ENCODE results near the gene FPGT.
"Not testable (repeated sequence)": the region's sequence is repeated elsewhere in the genome, so short reads cannot be mapped to it uniquely, and the experiment has no call there.

The FPGT gene

GRCh38 chr1:74197657-74198552 lies at the start of gene FPGT, which contains the start of gene LRRIQ3:
FPGT (plus strand) TSS chr1:74198242; CDS start chr1:74198279, 37 bp downstream.
LRRIQ3 (minus strand) TSS chr1:74198176; CDS start chr1:74183684, 14,492 bp downstream.
- DNase-seq: peak; percentile 70

DNA sequence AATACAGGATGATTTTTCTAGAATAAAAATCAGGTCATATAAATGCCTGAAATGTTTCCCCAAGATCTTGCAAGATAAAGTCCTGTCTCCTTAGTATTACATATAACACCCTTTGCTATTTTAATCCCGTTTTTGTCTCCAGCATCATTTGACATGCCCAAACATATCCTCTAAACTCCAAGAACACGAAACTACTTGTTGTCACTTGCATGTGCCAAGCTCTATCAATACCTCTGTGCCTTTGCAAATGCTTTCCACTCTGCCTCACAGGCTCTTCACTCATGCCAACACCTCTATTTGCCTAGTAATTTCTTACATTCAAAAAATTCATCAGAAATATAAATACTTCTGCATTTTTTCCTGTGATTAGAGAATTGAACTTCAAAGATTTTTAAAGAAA lies 38.0 kb upstream of the FPGT start:
- DNase-seq: no peak

GRCh38 chr1:74161497-74161896 lies 36.5 kb upstream of the FPGT start:
- no peak for DNase-seq

- no peak for DNase-seq
Observed at GRCh38 chr1:74162333-74162732, 35.7 kb upstream of the FPGT start.

GRCh38 chr1:74174423-74174822 lies 23.6 kb upstream of the FPGT start:
- not testable (repeated sequence) for DNase-seq

DNA sequence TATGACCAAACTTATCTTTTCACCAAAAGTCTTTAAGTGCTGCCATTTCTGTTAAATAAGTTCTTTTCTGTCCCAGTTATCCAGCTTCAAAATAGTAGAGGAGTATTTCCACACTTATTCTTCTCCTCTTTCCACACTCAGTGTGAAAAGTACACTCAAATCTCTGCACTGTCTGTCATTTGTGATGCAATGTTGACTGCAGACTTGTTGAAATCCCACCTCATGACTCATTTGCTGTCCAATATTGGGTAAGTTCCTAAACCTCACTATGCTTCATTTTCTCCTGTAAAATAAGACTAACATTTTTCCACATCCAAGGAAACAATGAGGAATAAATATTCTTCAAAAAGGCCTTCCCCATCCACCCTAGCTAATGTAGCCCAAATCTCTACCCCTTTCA lies 17.6 kb upstream of the FPGT start:
- DNase-seq: no peak

DNA sequence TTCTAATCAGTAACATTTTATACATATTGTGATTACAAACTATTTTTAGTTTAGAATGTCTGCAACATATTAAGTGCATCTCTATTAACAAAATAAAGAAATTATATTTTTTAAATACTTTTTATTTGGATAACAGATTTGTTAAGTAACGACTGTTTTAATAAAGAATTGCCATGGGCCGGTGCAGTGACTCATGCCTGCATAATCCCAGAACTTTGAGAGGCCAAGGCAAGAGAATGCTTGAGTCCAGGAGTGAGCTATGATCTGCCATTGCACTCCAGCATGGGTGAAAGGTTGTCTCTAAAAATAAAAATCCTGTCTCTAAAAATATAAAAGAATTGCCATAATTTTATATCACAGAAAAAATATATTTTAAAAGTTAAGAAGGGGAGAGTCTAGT lies 4.1 kb upstream of the FPGT start:
- no peak for DNase-seq

DNA sequence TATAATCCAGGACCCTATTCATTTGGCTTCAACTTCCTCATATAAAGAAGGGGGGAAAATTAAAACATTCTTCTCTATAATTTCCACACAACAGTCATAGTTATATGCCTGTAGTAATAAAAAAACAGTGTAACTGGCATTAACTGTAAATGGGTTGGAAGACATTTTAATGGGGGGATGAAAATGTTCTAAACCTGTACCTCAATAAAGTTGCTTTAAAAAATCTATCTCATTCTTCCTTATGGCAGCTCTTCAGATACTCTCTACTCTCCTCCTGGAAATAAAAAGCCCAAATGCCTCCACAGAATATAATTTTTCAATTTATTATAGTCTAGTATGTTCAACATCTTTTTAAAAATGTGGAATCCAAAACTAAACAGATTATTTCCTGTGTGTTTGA lies 2.7 kb upstream of the FPGT start:
- no peak for DNase-seq

DNA sequence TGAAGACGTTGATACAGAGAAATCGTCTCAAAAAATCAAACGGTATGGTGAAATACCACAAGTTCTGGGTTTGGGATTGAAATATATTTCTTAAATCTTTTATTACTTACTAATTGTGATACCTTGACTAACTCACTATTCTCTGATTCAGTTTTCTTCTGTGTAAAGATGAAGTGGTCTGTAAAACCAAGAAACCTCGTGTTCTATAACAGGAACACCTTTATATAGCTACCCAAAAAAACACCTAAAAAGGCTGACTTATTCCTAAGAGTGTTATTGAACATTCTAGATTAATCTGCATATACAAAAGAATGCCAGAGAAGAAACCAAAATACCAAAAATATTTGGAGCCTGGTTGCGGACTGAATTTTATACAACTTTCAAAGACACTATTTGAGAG lies 787 bp upstream of the FPGT start:
- no peak for DNase-seq

DNA sequence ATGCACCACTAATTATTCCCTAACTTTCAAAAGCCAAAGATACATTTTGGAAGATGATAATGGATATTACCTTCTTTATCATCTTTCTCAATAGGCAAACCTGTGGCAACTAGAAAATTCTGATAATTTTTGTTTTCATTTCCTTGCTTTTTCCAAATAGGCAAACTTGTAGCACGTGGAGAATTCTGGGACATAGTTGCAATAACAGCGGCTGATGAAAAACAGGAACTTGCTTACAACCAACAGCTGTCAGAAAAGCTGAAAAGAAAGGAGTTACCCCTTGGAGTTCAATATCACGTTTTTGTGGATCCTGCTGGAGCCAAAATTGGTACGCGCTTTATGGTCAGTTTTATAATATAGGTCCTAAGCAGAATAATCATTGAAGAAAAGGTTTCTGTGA lies 1.5 kb downstream of the FPGT start:
- DNase-seq: no peak

DNA sequence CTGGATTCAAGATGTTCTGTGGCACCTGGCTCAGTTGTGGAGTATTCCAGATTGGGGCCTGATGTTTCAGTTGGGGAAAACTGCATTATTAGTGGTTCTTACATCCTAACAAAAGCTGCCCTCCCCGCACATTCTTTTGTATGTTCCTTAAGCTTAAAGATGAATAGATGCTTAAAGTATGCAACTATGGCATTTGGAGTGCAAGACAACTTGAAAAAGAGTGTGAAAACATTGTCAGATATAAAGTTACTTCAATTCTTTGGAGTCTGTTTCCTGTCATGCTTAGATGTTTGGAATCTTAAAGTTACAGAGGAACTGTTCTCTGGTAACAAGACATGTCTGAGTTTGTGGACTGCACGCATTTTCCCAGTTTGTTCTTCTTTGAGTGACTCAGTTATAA lies 7.2 kb downstream of the FPGT start:
- no peak for DNase-seq

DNA sequence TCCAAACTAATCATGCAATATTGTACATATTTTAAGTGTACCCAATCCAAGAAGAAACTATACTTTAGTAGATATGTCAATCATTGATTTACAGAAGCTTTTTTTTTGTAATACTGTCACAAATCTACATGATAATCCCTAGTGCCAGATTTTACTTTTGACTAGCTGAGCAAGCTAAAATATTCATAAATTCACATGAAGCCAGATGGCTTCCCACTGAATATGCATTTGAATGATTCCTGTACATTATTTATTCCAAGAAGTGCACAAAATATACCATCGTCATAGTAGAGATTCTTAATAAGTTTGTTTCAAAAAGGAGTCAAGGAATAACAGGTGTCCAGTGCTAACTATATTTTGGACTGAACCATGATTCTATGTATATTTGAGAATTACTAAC lies 17.2 kb downstream of the FPGT start:
- DNase-seq: no peak

- no peak for DNase-seq
Observed at GRCh38 chr1:74222701-74223100, 24.7 kb downstream of the FPGT start.

DNA sequence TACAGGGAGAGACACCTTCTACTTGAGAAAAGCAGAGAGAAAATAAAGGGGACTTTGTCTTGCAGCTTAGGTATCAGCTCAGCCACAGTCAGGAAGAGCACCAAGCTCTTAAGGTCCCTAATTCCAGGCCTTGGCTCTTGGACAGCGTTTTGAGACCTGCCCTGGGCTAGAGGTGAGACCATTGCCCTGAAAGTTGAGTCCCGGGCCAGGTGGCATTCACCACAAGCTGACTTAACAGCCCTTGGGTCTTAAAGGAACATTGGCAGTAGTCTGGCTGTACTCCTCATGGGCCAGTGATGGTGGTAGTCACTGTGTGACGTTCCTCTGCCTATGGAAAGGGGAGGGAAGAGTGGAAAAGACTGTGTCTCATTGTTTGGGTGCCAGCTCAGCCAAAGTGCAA lies 25.4 kb downstream of the FPGT start:
- no peak for DNase-seq

- no peak for DNase-seq
Observed at GRCh38 chr1:74235153-74235552, 37.1 kb downstream of the FPGT start, which contains the start of gene TNNI3K. TNNI3K (plus strand) TSS chr1:74235387; CDS start chr1:74235452, 65 bp downstream.

DNA sequence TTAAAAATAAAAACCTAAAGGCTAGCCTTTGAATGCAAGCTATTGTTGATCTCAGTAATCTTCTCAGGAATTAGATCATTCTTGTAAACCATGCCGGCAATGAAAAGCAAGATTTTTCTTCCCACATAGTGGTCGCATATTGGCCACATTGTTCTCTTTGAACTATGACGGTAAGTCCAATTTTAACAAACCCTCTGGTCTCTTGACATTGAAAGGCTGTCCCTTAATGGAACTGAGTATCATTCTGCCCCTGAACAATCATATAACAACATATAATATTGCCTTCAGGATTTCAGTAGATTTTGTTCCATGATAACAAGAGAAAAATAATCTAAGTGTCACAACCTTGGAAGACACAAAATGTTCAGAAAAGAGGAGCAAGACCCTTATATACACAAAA lies 38.4 kb downstream of the FPGT start:
- no peak for DNase-seq

- no peak for DNase-seq
Observed at GRCh38 chr1:74237035-74237434, 39.0 kb downstream of the FPGT start.

GRCh38 chr1:74237787-74238186 lies 39.7 kb downstream of the FPGT start:
- no peak for DNase-seq

GRCh38 chr1:74245168-74245772 lies 47.2 kb downstream of the FPGT start:
- DNase-seq: no peak

DNA sequence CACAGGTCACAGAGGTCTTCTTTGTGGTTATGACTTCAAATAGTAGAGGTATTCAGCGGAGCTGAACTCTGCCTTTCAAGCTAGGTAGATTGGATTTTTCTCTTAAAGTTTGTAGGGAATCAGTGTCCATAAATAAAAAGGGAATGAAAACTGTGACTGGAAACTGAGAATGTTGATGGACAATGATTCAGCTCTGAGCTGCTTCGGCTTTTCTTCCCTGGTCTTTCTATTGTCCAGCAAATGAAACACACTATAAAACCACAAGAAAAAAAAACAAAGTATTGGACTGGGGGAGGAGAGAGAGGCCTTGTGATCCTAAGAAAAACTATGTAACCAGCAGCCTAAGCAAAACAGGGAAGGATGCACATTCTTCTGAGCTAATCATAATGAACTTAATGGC lies 48.3 kb downstream of the FPGT start:
- DNase-seq: no peak

GRCh38 chr1:74247881-74248528 lies 50.0 kb downstream of the FPGT start:
- DNase-seq: no peak

DNA sequence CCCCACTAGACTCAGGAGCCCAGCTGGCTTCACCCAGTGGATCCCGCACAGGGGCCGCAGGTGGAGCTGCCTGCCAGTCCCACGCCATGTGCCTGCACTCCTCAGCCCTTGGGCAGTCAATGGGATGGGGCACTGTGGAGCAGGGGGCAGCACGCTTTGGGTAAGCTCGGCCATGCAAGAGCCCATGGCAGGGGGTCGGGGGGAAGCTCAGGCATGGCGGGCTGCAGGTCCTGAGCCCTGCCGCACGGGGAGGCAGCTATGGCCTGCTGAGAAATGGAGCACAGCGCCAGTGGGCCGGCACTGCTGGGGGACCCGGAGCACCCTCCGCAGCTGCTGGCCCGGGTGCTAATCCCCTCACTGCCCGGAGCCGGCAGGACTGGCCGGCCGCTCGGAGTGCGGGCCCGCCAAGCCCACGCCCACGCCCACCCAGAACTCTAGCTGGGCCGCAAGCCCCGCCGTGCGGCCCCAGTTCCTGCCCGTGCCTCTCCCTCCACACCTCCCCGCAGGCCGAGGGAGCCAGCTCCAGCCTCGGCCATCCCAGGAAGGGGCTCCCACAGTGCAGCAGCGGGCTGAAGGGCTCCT lies 55.3 kb downstream of the FPGT start:
- not testable (repeated sequence) for DNase-seq

Data from SIG-M5 (cell line).